Head of caudate nucleus (tissue), 42 donors: ENCODE measurements around the gene ZNF841.
"Not testable (repeated sequence)": the region's sequence is repeated elsewhere in the genome, so short reads cannot be mapped to it uniquely, and the experiment has no call there.

Source experiments
- DNase-seq, 42 donors: peaks; one replicate each; pipeline versions ENCODE4 v3.0.0 to v3.0.0-alpha.2; 2020 to 2021; ENCODE audit warnings: mixed read lengths in 7 of 42
- intact Hi-C: fragments of 100-400 bp; cut with DNase I; formaldehyde crosslinking; loops from one replicate; pipeline ENCODE4 v1.15.0; 2022

ZNF841 gene

DNA sequence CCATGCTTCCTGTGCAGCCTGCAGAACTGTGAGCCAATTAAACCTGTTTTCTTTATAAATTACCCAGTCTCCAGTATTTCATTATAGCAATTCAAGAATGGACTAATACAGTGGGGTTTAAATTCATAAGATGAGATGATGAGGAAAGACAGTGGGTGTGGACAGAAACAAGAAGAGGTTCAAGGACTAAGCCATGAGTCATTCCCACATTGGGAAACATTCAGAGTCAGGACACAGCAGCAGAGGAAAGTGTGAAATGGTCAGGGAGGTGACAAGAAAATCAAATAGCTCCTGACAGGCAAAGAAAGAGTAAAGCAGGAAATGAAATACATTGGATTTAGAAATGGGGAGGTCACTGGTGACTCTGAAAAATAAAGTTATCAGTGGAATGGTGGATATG, 9.1 kb downstream of the ZNF841 start:
- intact Hi-C loops: no loop called here
- DNase-seq: no peak

DNA sequence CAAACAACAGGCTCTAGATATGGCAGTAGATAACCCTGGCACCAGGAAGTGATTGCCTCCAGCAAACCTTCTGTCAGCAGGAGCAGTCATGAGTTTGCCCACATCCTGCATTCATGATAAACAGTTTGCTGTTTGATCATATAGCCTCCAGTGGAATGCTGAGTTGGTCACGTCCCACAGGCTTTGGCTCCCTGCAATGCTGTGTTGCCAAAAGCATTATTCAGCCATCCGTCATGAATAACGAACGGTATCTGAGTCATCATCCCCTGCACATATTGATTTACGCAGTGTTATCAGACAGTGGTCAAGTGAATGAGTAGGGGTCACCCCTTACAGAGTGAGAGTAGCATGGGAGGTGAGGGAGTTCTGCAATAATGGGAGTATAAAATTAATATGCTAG, 25.1 kb downstream of the ZNF841 start:
- intact Hi-C loops: no loop called here
- DNase-seq: no peak

DNA sequence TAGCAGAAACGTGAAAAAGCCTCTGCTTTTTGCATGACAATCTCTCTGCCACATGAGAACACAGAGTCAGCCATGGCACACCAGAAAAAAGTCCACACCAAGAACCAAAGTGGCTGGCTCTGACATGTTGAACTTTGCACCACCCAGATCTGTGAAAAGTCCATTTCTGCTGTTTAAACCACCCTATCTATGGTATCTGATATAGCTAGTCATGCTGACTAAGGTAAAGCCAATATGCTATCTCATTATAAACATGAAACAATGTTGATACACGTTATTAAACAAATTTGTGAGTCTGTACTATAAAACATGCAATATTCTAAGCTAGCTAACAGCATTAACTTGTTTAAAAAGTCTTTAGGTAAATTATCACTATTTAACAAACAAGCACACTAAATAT, 25.9 kb downstream of the ZNF841 start:
- intact Hi-C loops: no loop called here
- DNase-seq: no peak

DNA sequence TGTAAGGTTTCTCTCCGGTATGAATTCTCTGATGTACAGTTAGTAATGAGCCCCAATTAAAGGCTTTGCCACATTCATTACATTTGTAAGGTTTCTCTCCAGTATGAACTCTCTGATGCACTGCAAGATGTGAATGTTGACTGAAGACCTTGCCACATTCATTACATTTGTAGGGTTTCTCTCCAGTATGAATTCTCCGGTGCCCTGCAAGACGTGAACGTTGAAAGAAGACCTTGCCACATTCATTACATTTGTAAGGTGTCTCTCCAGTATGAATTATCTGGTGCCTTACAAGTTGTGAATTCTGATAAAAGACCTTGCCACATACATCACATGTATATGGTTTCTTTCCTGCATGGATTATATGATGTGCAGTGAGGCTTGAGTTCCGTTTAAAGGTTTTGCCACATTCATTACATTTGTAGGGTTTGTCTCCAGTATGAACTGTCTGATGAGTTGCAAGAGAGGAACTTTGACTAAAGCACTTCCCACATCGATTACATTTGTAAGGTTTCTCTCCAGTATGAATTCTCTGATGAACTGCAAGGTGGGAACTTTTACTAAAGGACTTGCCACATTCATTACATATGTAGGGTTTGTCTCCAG, 29.2 kb downstream of the ZNF841 start:
- intact Hi-C loops: no loop called here
- no peak for DNase-seq

DNA sequence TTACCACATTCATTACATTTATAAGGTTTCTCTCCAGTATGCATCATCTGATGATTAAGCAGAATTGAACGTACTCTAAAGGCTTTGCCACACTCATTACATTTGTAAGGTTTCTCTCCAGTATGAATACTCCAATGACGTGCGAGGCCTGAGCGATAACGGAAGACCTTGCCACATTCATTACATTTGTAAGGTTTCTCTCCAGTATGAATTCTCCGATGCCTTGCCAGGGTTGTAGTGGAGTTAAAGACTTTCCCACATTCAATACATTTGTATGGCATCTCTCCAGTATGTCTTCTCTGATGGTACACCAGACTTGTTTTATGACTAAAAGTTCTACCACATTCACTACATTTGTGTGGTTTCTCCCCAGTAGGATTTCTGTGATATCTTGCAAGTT, 30.2 kb downstream of the ZNF841 start:
- DNase-seq: no peak
- intact Hi-C loops: no loop called here

DNA sequence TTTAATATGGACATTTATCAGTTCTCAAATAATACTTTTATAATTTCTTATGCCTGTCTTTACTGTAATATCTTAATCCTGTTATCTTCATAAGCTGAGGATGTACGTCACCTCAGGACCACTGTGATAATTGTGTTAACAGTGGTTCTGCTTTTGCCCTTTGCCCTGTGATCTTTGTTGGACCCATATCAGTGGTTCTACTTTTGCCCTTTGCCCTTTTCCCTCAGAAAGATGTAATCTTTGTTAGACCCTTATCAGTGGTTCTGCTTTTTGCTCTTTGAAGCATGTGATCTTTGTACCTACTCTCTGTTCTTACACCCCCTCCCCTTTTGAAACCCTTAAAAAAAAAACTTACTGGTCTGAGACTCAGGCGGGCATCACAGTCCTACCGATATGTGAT, 39.1 kb downstream of the ZNF841 start:
- DNase-seq, intact Hi-C loops: not testable (repeated sequence)

DNA sequence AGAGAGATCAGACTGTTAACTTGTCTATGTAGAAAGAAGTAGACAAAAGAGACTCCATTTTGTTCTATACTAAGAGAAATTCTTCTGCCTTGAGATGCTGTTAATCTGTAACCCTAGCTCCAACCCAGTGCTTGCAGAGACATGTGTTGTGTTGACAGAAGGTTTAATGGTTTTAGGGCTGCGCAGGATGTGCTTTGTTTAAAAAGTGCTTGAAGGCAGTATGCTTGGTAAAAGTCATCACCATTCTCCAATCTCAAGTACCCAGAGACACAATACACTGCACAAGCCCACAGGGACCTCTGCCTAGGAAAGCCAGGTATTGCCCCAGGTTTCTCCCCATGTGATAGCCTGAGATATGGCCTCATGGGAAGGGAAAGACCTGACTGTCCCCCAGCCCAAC, 43.8 kb downstream of the ZNF841 start:
- DNase-seq, intact Hi-C loops: not testable (repeated sequence)

DNA sequence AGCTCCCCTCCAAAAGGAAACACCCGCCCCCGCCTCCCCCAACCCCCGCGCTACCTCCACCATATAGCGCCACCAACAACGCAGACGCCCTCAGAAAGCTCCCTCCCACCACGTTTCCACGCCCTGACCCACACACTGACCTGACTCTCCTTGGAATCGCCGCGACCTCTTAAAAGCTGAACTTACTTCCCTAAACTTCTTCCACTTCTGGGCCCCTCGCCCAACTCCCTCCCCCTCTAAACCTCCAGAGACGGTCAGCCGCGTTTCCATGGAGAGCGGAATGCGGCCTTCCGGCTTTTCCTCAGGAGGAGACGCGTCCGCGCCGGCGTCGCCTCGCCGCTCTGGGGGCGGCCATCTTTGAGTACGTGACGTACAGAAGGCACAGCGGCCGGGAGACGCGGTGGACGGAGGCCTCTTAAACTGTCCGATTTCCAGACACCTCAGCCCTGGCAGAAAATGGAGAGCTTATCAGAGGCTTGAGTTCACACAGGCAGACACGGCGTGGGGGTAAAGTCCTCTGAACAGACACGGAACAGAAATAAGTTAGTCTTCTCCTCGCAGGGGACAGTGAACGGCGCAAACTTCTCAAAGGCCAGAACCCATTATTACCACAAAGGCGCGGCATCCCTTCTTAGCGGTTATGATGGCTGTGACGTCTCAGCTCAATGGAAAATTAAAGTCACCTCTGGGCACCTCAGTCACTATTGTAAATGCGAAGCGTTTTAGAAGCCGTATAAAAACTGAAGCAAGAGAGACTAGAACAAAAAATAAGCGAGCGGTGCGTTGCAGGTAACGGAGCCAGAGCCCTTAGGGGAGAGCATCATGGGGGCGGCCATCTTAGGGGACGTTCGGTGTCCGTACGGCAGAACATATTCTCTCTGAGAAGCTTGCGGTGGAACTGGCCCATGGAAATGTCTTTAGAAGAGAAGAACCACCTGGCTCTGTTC, 46.7 kb downstream of the ZNF841 start, which contains the start of gene ZNF432:
TSS of gene ZNF432 (minus strand) at position 284 of the 947 bp plus-strand sequence. CDS start 1,970 bp downstream, outside the sequence.
- peak; percentile 85 to 97 (median 93) for DNase-seq
- intact Hi-C loops: loop anchor here (10.0 kb wide), 1 partner anchor 64 kb away; the partner anchor contains the start of gene ZNF350

DNA sequence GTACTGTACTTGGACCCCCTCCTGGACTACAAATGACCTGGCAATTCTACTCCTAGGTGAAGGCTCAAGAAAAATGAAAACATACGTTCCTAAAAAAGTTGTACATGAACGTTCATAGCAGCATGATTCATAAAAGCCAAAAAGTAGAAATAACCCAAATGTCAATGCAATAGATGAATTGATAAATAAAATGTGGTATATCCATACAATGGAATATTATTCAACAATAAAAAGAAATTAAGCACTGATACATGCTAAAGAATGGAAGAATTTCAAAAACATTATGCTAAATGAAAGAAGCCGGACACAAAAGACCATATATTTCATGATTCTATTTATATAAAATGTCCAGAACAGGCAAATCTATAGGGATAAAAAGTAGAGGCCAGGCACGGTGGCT, 56.4 kb downstream of the ZNF841 start:
- no peak for DNase-seq
- intact Hi-C loops: no loop called here

DNA sequence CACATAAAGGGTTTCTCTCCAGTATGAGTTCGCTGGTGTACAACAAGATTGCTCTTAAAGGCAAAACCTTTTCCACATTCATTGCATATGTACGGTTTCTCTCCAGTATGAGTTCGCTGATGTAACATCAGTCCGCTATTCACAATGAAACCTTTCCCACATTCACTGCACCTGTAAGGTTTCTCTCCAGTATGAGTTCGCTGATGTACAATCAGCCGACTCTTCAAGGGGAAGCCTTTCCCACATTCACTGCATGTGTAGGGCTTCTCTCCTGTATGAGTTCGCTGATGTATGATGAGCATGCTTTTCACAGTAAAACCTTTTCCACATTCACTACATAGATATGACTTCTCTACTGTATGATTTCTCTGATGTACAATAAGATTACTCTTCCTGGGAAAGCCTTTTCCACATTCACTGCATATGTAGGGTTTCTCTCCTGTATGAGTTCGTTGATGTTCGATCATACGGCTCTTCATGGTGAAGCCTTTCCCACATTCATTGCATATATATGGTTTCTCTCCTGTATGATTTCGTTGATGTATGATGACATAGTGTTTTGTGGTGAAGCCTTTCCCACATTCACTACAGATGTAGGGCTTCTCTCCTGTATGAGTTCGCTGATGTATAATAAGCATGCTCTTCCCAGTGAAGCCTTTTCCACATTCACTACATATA, 61.4 kb downstream of the ZNF841 start:
- no peak for DNase-seq
- intact Hi-C loops: no loop called here

DNA sequence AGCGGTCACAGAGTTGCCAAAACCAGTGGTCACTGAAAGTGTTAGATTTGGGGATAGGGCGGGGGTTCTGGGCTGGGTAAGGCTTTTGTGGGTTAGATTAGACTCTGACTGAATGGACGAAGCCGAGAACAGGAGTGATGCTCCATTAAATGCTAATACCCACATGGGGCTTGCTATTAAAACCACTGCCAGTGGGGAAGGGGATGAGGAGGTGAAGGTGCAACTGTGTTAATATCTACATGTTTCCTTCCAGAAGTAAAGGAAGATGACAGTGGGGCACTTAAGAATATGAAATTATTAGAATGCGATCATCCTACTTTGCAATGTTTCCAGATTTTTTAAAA, 66.8 kb downstream of the ZNF841 start:
- intact Hi-C loops: loop anchor here (2.0 kb wide), 1 partner anchor 20 kb away; the partner anchor contains the start of gene ZNF615
- DNase-seq: no peak

DNA sequence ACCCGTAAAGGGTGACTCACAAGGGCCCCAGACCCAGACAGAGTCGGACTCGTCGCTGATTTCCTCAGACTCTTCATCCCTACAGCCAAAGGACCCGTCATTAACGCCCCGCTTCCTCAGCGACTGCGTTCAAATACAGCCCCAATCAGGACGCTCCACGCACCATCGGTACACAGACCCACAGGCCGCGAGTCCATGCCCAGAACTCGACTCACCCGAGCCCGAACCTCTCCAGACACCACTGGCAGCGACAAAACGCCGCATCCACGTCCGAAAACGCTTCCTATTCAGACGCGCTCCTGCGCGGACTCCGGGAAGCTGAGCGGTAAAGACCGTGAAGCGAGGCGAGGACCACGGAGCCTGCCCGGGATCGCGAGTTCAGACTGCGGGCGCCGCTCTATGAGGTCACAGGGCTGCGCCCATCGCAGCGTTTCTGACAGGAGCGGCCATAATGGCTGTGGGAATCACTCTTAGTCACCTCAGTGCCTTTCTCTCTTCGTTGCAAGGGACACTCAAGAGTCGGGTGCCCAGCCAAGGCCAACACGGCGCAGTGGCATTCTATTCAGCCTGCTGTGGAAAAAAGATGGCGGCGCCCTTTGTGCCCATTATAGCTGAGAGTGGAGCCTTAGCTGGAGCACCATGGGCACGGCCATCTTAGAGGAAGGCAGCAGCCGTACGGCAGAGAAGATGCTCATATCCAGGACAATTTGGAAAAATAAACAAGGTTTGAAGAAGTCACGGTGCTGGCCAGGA, 67.4 kb downstream of the ZNF841 start, which contains the start of gene ZNF614:
TSS of gene ZNF614 (minus strand) at position 353 of the 753 bp plus-strand sequence. CDS start 2,634 bp downstream, outside the sequence.
- intact Hi-C loops: loop anchor here (2.0 kb wide), 1 partner anchor 19 kb away; the partner anchor contains the start of gene ZNF615
- DNase-seq: peak; percentile 81 to 95 (median 91)

DNA sequence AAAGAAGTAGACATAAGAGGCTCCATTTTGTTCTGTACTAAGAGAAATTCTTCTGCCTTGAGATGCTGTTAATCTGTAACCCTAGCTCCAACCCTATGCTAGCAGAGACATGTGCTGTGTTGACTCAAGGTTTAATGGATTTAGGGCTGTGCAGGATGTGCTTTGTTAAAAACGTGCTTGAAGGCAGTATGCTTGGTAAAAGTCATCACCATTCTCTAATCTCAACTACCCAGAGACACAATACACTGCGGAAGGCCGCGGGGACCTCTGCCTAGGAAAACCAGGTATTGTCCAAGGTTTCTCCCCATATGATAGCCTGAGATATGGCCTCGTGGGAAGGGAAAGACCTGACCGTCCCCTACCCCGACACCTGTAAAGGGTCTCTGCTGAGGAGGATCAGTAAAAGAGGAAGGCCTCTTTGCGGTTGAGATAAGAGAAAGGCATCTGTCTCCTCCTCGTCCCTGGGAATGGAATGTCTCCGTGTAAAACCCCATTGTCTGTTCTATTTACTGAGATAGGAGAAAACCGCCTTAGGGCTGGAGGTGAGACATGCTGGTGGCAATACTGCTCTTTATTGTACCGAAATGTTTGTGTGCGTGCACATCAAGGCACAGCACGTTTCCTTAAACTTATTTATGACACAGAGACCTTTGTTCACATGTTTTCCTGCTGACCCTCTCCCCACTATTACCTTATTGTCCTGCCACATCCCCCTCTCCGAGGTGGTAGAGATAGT, 69.1 kb downstream of the ZNF841 start:
- intact Hi-C loops: not testable (repeated sequence)

DNA sequence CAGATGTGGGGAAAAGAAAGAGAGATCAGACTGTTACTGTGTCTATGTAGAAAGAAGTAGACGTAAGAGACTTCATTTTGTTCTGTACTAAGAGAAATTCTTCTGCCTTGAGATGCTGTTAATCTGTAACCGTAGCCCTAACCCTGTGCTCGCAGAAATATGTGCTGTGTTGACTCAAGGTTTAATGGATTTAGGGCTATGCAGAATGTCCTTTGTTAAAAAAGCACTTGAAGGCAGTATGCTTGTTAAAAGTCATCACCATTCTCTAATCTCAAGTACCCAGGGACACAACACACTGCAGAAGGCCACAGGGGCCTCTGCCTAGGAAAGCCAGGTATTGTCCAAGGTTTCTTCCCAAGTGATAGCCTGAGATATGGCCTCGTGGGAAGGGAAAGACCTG, 71.1 kb downstream of the ZNF841 start:
- DNase-seq, intact Hi-C loops: not testable (repeated sequence)

More for the DNA sequence above, 69.1 kb downstream of the ZNF841 start:
- DNase-seq: not testable (repeated sequence)

DNA sequence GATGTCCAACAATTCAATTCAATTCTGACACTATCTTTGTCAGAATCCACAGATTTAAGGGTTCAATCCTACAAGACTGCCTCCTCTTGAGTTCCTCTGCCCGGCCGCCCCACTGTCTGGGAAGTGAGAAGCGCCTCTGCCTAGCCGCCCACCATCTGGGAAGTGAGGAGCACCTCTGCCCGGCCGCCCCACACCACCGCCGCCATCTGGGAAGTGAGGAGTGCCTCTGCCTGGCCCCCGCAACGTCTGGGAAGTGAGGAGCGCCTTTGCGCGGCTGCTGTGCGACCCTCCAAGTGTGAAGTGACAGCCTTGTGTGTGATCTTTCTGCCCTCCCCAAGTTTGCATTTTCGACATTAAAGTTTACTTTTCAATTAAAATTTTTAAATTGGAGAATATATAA, 73.4 kb downstream of the ZNF841 start:
- intact Hi-C loops: no loop called here
- DNase-seq: no peak

DNA sequence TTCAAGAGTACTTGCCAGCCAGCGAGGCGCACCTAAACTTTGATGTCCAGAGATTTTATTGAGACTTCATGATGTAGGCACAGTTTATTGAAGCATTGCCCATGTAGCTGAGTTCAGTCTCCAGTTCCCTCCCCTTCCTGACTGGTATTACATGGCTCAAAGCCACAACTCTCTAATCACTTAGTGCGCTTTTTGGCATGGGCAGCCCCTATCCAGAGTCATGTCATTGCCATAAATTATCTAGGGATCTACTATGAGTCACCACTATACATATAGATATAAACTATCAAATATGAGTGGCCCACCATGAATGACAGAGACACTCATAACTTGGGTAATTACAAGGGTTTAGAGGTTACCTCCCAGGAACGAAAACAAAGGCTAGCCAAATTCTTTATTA, 75.1 kb downstream of the ZNF841 start:
- DNase-seq: no peak
- intact Hi-C loops: no loop called here
